ENCODE results near the gene MDFIC2. TPM values are rescaled to one million over a fixed set of nuclear protein-coding genes. Genes with fewer than 3 reads are reported as not detected.

Gene MDFIC2
- total RNA-seq, 1 experiment from 2014 or later, result not detected

GRCh38 chr3:70277304-70277703, 35.1 kb downstream of the MDFIC2 start:
- H3K27me3 ChIP-seq (ENCODE audit: low read length), result no peaks in the 10 kb centered on the region
- no peak overlapping the region for H3K4me2 ChIP-seq (ENCODE audit: low read depth, low read length, poor library complexity, severe bottlenecking)
- no peaks in the 10 kb centered on the region for H3K79me2 ChIP-seq (ENCODE audit: low read length)
- no peak overlapping the region for H3K27ac ChIP-seq (ENCODE audit: low read length)
- no peak overlapping the region for H2AFZ ChIP-seq (ENCODE audit: low read length)
- H3K4me1 ChIP-seq (ENCODE audit: low read length), result no peaks in the 10 kb centered on the region
- no peaks in the 10 kb centered on the region for H3K36me3 ChIP-seq (ENCODE audit: insufficient read depth, low read length)
- H3K9ac ChIP-seq (ENCODE audit: low read length), result no peak overlapping the region
- no peak overlapping the region for H3K4me3 ChIP-seq (ENCODE audit: low read length)
- H3K9me3 ChIP-seq (ENCODE audit: low read length), result no peaks in the 10 kb centered on the region
- no peaks in the 10 kb centered on the region for H4K20me1 ChIP-seq (ENCODE audit: insufficient read depth, low read depth, low read length)
- no peak for DNase-seq
- H3K9me2 ChIP-seq (replicated peaks; ENCODE audit: insufficient read depth, low read length), result no peaks in the 10 kb centered on the region

GRCh38 chr3:70276901-70277300, 35.5 kb downstream of the MDFIC2 start:
- H4K20me1 ChIP-seq (ENCODE audit: insufficient read depth, low read depth, low read length), result no peaks in the 10 kb centered on the region
- H3K79me2 ChIP-seq (ENCODE audit: low read length), result no peaks in the 10 kb centered on the region
- H3K9me2 ChIP-seq (replicated peaks; ENCODE audit: insufficient read depth, low read length), result no peaks in the 10 kb centered on the region

GRCh38 chr3:70273492-70273891, 38.9 kb downstream of the MDFIC2 start:
- no peaks in the 10 kb centered on the region for H3K36me3 ChIP-seq (ENCODE audit: insufficient read depth, low read length)
- no peak overlapping the region for H3K4me2 ChIP-seq (ENCODE audit: low read depth, low read length, poor library complexity, severe bottlenecking)
- H2AFZ ChIP-seq (ENCODE audit: low read length), result no peak overlapping the region
- no peak for DNase-seq
- H4K20me1 ChIP-seq (ENCODE audit: insufficient read depth, low read depth, low read length), result no peaks in the 10 kb centered on the region
- no peak overlapping the region for H3K4me3 ChIP-seq (ENCODE audit: low read length)
- H3K9me2 ChIP-seq (replicated peaks; ENCODE audit: insufficient read depth, low read length), result no peaks in the 10 kb centered on the region
- H3K9me3 ChIP-seq (ENCODE audit: low read length), result no peaks in the 10 kb centered on the region
- H3K27ac ChIP-seq (ENCODE audit: low read length), result no peak overlapping the region
- H3K4me1 ChIP-seq (ENCODE audit: low read length), result no peaks in the 10 kb centered on the region
- no peak overlapping the region for H3K9ac ChIP-seq (ENCODE audit: low read length)
- no peaks in the 10 kb centered on the region for H3K79me2 ChIP-seq (ENCODE audit: low read length)
- H3K27me3 ChIP-seq (ENCODE audit: low read length), result no peaks in the 10 kb centered on the region

More at GRCh38 chr3:70276901-70277300, 35.5 kb downstream of the MDFIC2 start:
- Histone ChIP-seq H3K27ac (ENCODE audit: low read length) (no peak overlapping the region), H3K4me3 (ENCODE audit: low read length) (no peak overlapping the region), H3K9me3 (ENCODE audit: low read length) (no peaks in the 10 kb centered on the region), H3K4me2 (ENCODE audit: low read depth, low read length, poor library complexity, severe bottlenecking) (no peak overlapping the region), H3K9ac (ENCODE audit: low read length) (no peak overlapping the region), H3K36me3 (ENCODE audit: insufficient read depth, low read length) (no peaks in the 10 kb centered on the region), H2AFZ (ENCODE audit: low read length) (no peak overlapping the region), H3K27me3 (ENCODE audit: low read length) (no peaks in the 10 kb centered on the region), H3K4me1 (ENCODE audit: low read length) (no peaks in the 10 kb centered on the region)
- DNase-seq, result no peak

GRCh38 chr3:70272798-70273197, 39.6 kb downstream of the MDFIC2 start:
- DNase-seq, result no peak
- Histone ChIP-seq H3K4me2 (ENCODE audit: low read depth, low read length, poor library complexity, severe bottlenecking) (no peak overlapping the region), H3K9me3 (ENCODE audit: low read length) (no peaks in the 10 kb centered on the region), H3K79me2 (ENCODE audit: low read length) (no peaks in the 10 kb centered on the region), H4K20me1 (ENCODE audit: insufficient read depth, low read depth, low read length) (no peaks in the 10 kb centered on the region), H3K9ac (ENCODE audit: low read length) (no peak overlapping the region), H3K27me3 (ENCODE audit: low read length) (no peaks in the 10 kb centered on the region), H3K27ac (ENCODE audit: low read length) (no peak overlapping the region), H3K4me3 (ENCODE audit: low read length) (no peak overlapping the region), H3K36me3 (ENCODE audit: insufficient read depth, low read length) (no peaks in the 10 kb centered on the region), H3K9me2 (replicated peaks; ENCODE audit: insufficient read depth, low read length) (no peaks in the 10 kb centered on the region), H2AFZ (ENCODE audit: low read length) (no peak overlapping the region), H3K4me1 (ENCODE audit: low read length) (no peaks in the 10 kb centered on the region)

GRCh38 chr3:70264122-70264780, 48.2 kb downstream of the MDFIC2 start:
- Histone ChIP-seq H3K4me3 (ENCODE audit: low read length) (no peak overlapping the region), H3K9ac (ENCODE audit: low read length) (no peak overlapping the region), H3K27me3 (ENCODE audit: low read length) (no peaks in the 10 kb centered on the region), H3K4me2 (ENCODE audit: low read depth, low read length, poor library complexity, severe bottlenecking) (no peak overlapping the region), H3K27ac (ENCODE audit: low read length) (no peak overlapping the region), H3K4me1 (ENCODE audit: low read length) (no peaks in the 10 kb centered on the region), H2AFZ (ENCODE audit: low read length) (no peak overlapping the region), H3K9me3 (ENCODE audit: low read length) (no peaks in the 10 kb centered on the region), H3K36me3 (ENCODE audit: insufficient read depth, low read length) (no peaks in the 10 kb centered on the region), H3K79me2 (ENCODE audit: low read length) (no peaks in the 10 kb centered on the region), H3K9me2 (replicated peaks; ENCODE audit: insufficient read depth, low read length) (no peaks in the 10 kb centered on the region), H4K20me1 (ENCODE audit: insufficient read depth, low read depth, low read length) (no peaks in the 10 kb centered on the region)
- no peak for DNase-seq

GRCh38 chr3:70261283-70261682, 51.2 kb downstream of the MDFIC2 start:
- Histone ChIP-seq H3K27ac (ENCODE audit: low read length) (no peak overlapping the region), H3K27me3 (ENCODE audit: low read length) (no peaks in the 10 kb centered on the region), H3K9ac (ENCODE audit: low read length) (no peak overlapping the region), H3K9me3 (ENCODE audit: low read length) (no peaks in the 10 kb centered on the region), H3K4me2 (ENCODE audit: low read depth, low read length, poor library complexity, severe bottlenecking) (no peak overlapping the region), H2AFZ (ENCODE audit: low read length) (no peak overlapping the region), H3K4me3 (ENCODE audit: low read length) (no peak overlapping the region), H3K79me2 (ENCODE audit: low read length) (no peaks in the 10 kb centered on the region), H3K9me2 (replicated peaks; ENCODE audit: insufficient read depth, low read length) (no peaks in the 10 kb centered on the region), H3K4me1 (ENCODE audit: low read length) (no peaks in the 10 kb centered on the region), H4K20me1 (ENCODE audit: insufficient read depth, low read depth, low read length) (no peaks in the 10 kb centered on the region), H3K36me3 (ENCODE audit: insufficient read depth, low read length) (no peaks in the 10 kb centered on the region)
- no peak for DNase-seq

- H3K79me2 ChIP-seq (ENCODE audit: low read length), result no peaks in the 10 kb centered on the region
- H3K9me3 ChIP-seq (ENCODE audit: low read length), result no peaks in the 10 kb centered on the region
- H3K27ac ChIP-seq (ENCODE audit: low read length), result no peak overlapping the region
- H3K9me2 ChIP-seq (replicated peaks; ENCODE audit: insufficient read depth, low read length), result no peaks in the 10 kb centered on the region
- H3K4me2 ChIP-seq (ENCODE audit: low read depth, low read length, poor library complexity, severe bottlenecking), result no peak overlapping the region
- DNase-seq, result no peak
- H4K20me1 ChIP-seq (ENCODE audit: insufficient read depth, low read depth, low read length), result no peaks in the 10 kb centered on the region
- H2AFZ ChIP-seq (ENCODE audit: low read length), result no peak overlapping the region
- no peaks in the 10 kb centered on the region for H3K27me3 ChIP-seq (ENCODE audit: low read length)
- H3K36me3 ChIP-seq (ENCODE audit: insufficient read depth, low read length), result no peaks in the 10 kb centered on the region
- H3K9ac ChIP-seq (ENCODE audit: low read length), result no peak overlapping the region
- no peak overlapping the region for H3K4me3 ChIP-seq (ENCODE audit: low read length)
- no peaks in the 10 kb centered on the region for H3K4me1 ChIP-seq (ENCODE audit: low read length)
Observed at GRCh38 chr3:70256566-70256965, 55.9 kb downstream of the MDFIC2 start.

- H4K20me1 ChIP-seq (ENCODE audit: insufficient read depth, low read depth, low read length), result no peaks in the 10 kb centered on the region
- no peak overlapping the region for H3K27ac ChIP-seq (ENCODE audit: low read length)
- DNase-seq, result no peak
- H3K9me2 ChIP-seq (replicated peaks; ENCODE audit: insufficient read depth, low read length), result no peaks in the 10 kb centered on the region
- H3K27me3 ChIP-seq (ENCODE audit: low read length), result no peaks in the 10 kb centered on the region
- no peaks in the 10 kb centered on the region for H3K9me3 ChIP-seq (ENCODE audit: low read length)
- H3K4me3 ChIP-seq (ENCODE audit: low read length), result no peak overlapping the region
- no peak overlapping the region for H3K4me2 ChIP-seq (ENCODE audit: low read depth, low read length, poor library complexity, severe bottlenecking)
- H3K9ac ChIP-seq (ENCODE audit: low read length), result no peak overlapping the region
- no peak overlapping the region for H2AFZ ChIP-seq (ENCODE audit: low read length)
- H3K79me2 ChIP-seq (ENCODE audit: low read length), result no peaks in the 10 kb centered on the region
- H3K4me1 ChIP-seq (ENCODE audit: low read length), result no peaks in the 10 kb centered on the region
- no peaks in the 10 kb centered on the region for H3K36me3 ChIP-seq (ENCODE audit: insufficient read depth, low read length)
Observed at GRCh38 chr3:70250492-70250891, 61.9 kb downstream of the MDFIC2 start.
